Kidney (tissue), 14 donors: Measurements from ENCODE around the gene TULP4. TPM values are rescaled to one million over a fixed set of nuclear protein-coding genes. Genes with fewer than 3 reads are reported as not detected.

Experiments
- DNase-seq, 5 donors: peaks; one replicate each; pipeline ENCODE4 v3.0.0-alpha.2; 2013 to 2020
- FAIRE-seq: peaks from 2 replicates; lab custom pipeline; 2012; peaks lifted over from hg19 to GRCh38; lab: Jason Lieb, UNC
- H3K27ac ChIP-seq, 2 donors: one replicate each; pipeline ENCODE4 v1.7.0; 2013; ENCODE audit warnings: low read depth in 2 of 2, low read length in 2 of 2, inconsistent platforms in 1 of 2
- H3K27me3 ChIP-seq: one replicate; pipeline ENCODE4 v1.7.1; 2013; ENCODE audit warnings: low read length, inconsistent platforms; ENCODE audit not compliant: control insufficient read depth, insufficient read depth
- H3K36me3 ChIP-seq, 3 donors: one replicate each; pipeline versions ENCODE4 v1.7.0 to v1.7.1; 2013; ENCODE audit warnings: low read length in 3 of 3, control low read depth in 1 of 3, inconsistent platforms in 1 of 3; ENCODE audit not compliant: insufficient read depth in 3 of 3, control insufficient read depth in 2 of 3
- H3K4me1 ChIP-seq, 3 donors: one replicate each; pipeline versions ENCODE4 v1.7.0 to v1.7.1; 2013; ENCODE audit warnings: low read length in 3 of 3, inconsistent platforms in 1 of 3, low read depth in 1 of 3; ENCODE audit not compliant: control insufficient read depth in 2 of 3, insufficient read depth in 2 of 3
- H3K4me3 ChIP-seq, 3 donors: one replicate each; pipeline versions ENCODE4 v1.7.0 to v1.8.1; 2013; ENCODE audit warnings: low read length in 3 of 3, control low read depth in 1 of 3, inconsistent platforms in 1 of 3
- H3K9ac ChIP-seq, 3 donors: one replicate each; pipeline versions ENCODE4 v1.7.0 to v1.7.1; 2013; ENCODE audit warnings: low read length in 3 of 3, control low read depth in 1 of 3, inconsistent platforms in 1 of 3
- H3K9me3 ChIP-seq, 3 donors: one replicate each; pipeline versions ENCODE4 v1.7.0 to v1.7.1; 2013; ENCODE audit warnings: low read length in 3 of 3, control low read depth in 1 of 3, inconsistent platforms in 1 of 3; ENCODE audit not compliant: control insufficient read depth in 2 of 3, insufficient read depth in 1 of 3
- intact Hi-C: fragments of 100-400 bp; cut with DNase I; formaldehyde crosslinking; loops from one replicate; pipeline ENCODE4 v1.11.1; 2022
- polyA plus RNA-seq: library from polyadenylated mRNA; stranded (reverse); fragments of 350-450 nt; fragmentation: Illumina TruSeq; extraction: RNeasy Lipid Tissue Mini Kit (QIAGEN cat#74804); gene quantifications from one replicate; pipeline ENCODE4 v1.2.3, GENCODE V29; 2014; ENCODE audit warnings: low read depth, low replicate concordance; ENCODE audit not compliant: insufficient read depth
- total RNA-seq: library from RNA; stranded (reverse); fragmentation: NEBNext Ultra II Directional; extraction: Animal tissue kit (Norgen Biotek cat#: 25700); gene quantifications from one replicate; pipeline ENCODE4 v1.2.1, GENCODE V29; 2021
- TF ChIP-seq, protein P1 (sequence below): IDR thresholded peaks from 3 replicates; pipeline ENCODE4 v1.5.1; 2012; ENCODE audit warnings: mild to moderate bottlenecking, moderate library complexity, borderline replicate concordance; ENCODE audit not compliant: insufficient read depth; ENCODE audit errors: extremely low read depth
- donor health status: control.
- donor health status: control.
- donor health status: control.
- donor health status: control.
- donor health status: control.
- donor health status: DM: yes; HTN: yes; CAD: no.
- donor health status: Normal renal cell carcinoma (clear cell type).

TULP4 gene
- total and polyA plus RNA-seq, 2 donors from 2014 or later, result 3.3 to 114 TPM

DNA sequence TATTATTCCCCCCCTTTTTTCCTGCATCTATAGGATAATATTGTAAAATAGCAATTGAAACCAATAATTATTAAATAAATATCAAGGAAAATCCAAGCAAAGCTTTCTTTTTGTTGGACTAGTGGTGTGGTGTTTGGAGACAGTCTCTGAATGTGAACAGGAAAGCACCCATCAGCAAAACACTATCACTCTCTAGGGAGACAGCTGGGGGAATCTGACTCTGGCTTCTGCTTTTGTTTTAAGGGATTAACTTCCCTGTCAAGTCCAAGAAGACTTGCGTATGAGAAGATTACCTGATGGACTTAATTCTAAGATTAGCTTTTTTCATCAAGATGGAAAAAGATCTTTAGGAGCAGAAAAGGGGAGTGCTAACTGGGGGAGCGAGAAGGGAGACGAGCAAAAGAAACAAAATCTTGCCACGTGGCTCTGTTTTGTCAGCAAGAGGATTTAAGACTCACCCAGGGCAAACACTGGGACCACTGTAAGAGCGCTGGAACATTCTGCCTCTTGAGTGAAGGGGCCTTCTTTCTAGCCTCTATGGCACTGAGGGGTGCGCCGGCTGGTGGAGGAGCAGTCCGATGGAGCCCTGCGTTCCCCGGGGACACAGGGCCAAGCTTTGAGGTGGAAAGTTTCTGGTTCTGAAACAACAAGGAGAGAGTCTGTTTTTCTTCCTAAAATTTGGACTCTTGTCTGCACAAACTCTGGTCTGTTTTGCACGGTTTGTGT, 570 bp downstream of the TULP4 start:
- Histone ChIP-seq H3K9ac (no peak overlapping the region), H3K4me1 (no peaks in the 10 kb centered on the region), H3K9me3 (no peaks in the 10 kb centered on the region), H3K36me3 (peaks cover 0 to 3% (median 0%) of the 10 kb centered on the region in 3 donors), H3K27me3 (no peaks in the 10 kb centered on the region), H3K4me3 (no peak overlapping the region), H3K27ac (no peak overlapping the region)
- DNase-seq (no peak), FAIRE-seq (no peak)
- TF ChIP-seq, protein P1, sequence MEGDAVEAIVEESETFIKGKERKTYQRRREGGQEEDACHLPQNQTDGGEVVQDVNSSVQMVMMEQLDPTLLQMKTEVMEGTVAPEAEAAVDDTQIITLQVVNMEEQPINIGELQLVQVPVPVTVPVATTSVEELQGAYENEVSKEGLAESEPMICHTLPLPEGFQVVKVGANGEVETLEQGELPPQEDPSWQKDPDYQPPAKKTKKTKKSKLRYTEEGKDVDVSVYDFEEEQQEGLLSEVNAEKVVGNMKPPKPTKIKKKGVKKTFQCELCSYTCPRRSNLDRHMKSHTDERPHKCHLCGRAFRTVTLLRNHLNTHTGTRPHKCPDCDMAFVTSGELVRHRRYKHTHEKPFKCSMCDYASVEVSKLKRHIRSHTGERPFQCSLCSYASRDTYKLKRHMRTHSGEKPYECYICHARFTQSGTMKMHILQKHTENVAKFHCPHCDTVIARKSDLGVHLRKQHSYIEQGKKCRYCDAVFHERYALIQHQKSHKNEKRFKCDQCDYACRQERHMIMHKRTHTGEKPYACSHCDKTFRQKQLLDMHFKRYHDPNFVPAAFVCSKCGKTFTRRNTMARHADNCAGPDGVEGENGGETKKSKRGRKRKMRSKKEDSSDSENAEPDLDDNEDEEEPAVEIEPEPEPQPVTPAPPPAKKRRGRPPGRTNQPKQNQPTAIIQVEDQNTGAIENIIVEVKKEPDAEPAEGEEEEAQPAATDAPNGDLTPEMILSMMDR, result no peak
- intact Hi-C loops, result no loop called here

DNA sequence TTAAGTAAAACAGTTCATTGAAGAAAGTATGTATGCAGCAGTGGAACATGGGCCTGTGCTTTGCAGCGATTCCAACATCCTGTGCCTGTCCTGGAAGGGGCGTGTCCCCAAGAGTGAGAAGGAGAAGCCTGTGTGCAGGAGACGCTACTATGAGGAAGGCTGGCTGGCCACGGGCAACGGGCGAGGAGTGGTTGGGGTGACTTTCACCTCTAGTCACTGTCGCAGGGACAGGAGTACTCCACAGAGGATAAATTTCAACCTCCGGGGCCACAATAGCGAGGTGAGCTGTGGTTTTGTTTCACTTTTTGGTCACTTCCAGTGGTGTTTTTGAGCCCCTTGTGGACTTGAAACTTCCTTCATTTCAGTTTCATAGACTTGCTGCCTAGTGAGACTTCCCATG, 1.7 kb downstream of the TULP4 start:
- H3K36me3 ChIP-seq, result peaks cover 0 to 3% (median 0%) of the 10 kb centered on the region in 3 donors
- intact Hi-C loops, result no loop called here
- TF ChIP-seq, protein P1, result no peak
- DNase-seq (no peak), FAIRE-seq (no peak)
- H3K4me3 ChIP-seq, result no peak overlapping the region
- no peaks in the 10 kb centered on the region for H3K27me3 ChIP-seq
- H3K4me1 ChIP-seq, result no peaks in the 10 kb centered on the region
- no peak overlapping the region for H3K27ac ChIP-seq
- no peak overlapping the region for H3K9ac ChIP-seq
- no peaks in the 10 kb centered on the region for H3K9me3 ChIP-seq

DNA sequence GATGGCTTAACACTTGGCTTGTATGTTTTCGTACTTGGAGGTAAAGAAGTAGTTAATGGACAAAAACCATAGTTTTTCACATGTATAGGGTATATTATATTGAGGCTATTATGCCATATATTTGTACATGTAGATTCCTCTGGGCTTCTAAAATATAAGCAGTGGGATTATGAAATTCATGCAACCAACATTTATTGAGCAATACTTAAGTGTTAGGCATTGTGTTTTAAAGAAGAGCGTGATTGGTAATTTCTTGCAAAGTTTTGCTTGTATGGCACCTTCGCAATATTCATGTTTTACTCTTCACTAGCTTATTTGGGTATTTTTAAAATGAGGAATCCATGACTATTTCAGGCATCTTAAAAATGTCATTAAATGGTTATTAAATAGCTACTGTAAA, 2.5 kb downstream of the TULP4 start:
- H3K4me3 ChIP-seq, result no peak overlapping the region
- H3K9me3 ChIP-seq, result no peaks in the 10 kb centered on the region
- TF ChIP-seq, protein P1, result no peak
- DNase-seq, result no peak
- intact Hi-C loops, result no loop called here
- no peak overlapping the region for H3K9ac ChIP-seq
- no peaks in the 10 kb centered on the region for H3K4me1 ChIP-seq
- no peak for FAIRE-seq
- no peaks in the 10 kb centered on the region for H3K27me3 ChIP-seq
- H3K27ac ChIP-seq, result no peak overlapping the region
- H3K36me3 ChIP-seq, result peaks cover 0 to 3% (median 0%) of the 10 kb centered on the region in 3 donors

DNA sequence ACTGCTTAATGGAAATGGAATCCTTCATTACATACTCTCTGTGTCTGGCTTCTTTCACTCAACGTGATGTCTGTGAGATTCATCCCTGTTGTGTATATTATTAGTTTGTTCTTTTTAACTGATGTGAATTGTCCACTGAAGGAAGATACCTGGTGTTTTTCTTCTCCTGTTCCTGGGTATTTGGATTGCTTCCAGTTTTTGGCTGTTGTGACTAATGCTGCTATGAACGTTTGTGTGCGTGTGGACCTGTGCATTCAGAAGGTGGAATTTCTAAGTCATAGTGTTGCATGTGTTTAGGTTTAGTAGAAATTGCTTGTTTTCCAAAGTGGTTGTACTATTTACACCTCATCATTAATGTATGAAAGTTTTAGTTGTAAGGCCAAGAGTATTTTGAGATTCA, 3.8 kb downstream of the TULP4 start:
- intact Hi-C loops, result no loop called here
- Histone ChIP-seq H3K36me3 (peaks cover 0 to 3% (median 0%) of the 10 kb centered on the region in 3 donors), H3K27me3 (no peaks in the 10 kb centered on the region), H3K27ac (no peak overlapping the region), H3K9me3 (no peaks in the 10 kb centered on the region), H3K4me3 (no peak overlapping the region), H3K4me1 (no peaks in the 10 kb centered on the region), H3K9ac (no peak overlapping the region)
- TF ChIP-seq, protein P1, result no peak
- DNase-seq (no peak), FAIRE-seq (no peak)
